ENCODE data around the gene PDIA5. TPM values are rescaled to one million over a fixed set of nuclear protein-coding genes. Genes with fewer than 3 reads are reported as not detected.

The PDIA5 gene
- total RNA-seq, 1 experiment from 2014 or later: 16.1 TPM

DNA sequence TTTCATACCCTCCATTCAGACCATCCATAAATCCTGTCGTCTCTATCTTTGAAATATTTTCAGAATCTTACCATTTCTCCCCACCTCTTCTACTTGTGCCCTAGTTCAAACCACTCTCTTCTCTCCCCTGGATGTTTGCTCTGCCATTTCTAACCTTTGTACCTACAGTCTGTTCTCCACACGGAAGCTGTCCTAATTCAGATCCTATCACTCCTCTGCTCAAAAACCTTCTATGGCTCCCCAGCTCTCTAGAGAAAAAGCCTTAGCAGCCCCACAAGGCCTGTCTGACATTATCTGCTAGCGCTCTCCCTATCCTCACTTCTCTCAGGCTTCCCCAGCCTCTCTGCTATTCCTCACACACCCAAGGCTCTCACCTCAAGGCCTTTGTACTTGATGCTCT lies 34.8 kb upstream of the PDIA5 start:
- no peak overlapping the region for H3K4me3 ChIP-seq
- no peaks in the 10 kb centered on the region for H3K9me3 ChIP-seq (replicated peaks)
- no peaks in the 10 kb centered on the region for H3K4me1 ChIP-seq
- no peaks in the 10 kb centered on the region for H3K36me3 ChIP-seq
- no peaks in the 10 kb centered on the region; the same call in 1 of the 2 replicates for H3K27me3 ChIP-seq
- no peak overlapping the region for H3K27ac ChIP-seq
- DNase-seq: no peak

DNA sequence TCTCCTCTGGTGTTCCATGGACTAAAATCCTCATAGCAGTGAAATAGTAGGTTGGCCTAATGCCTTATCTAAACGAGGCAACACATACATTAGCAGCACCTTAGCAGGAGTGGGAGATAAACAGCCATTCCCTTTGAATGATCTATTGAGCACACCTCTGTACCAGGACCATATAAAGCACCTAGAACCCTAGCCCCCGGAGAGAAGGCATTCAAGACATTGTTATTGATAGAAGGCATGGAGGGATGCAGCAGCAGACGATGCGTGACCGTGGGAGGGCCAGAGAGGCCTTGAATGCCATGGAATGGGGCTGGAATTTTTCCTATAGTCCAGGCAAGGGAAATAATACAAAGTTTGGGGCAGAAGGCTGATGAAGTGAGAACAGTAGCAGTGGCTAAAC lies 32.7 kb upstream of the PDIA5 start:
- no peaks in the 10 kb centered on the region for H3K36me3 ChIP-seq
- no peak overlapping the region for H3K27ac ChIP-seq
- H3K4me1 ChIP-seq: no peaks in the 10 kb centered on the region
- no peak for DNase-seq
- H3K27me3 ChIP-seq: no peaks in the 10 kb centered on the region
- no peak overlapping the region for H3K4me3 ChIP-seq
- no peaks in the 10 kb centered on the region for H3K9me3 ChIP-seq (replicated peaks)

DNA sequence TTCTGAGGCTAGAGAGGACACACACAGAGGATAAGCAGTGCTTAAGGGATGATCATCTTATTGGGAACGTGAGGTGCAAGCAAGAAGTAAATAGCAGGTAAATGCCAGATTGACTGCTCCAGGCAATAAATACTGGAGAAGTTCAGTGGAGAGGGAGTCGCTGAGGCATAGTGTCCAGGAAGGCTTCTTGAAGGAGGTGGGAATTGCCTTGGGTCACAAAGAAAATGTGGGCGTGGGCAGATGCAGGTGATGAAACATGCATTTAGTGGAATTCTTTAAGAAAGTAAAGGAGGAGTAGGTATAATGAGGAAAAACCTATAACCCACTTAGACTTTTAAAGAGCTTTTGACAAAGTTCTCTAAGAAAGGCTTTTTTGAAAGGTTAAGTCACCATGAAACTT lies 31.8 kb upstream of the PDIA5 start:
- H3K36me3 ChIP-seq: no peaks in the 10 kb centered on the region
- H3K27ac ChIP-seq: no peak overlapping the region
- no peaks in the 10 kb centered on the region for H3K4me1 ChIP-seq
- DNase-seq: no peak
- H3K4me3 ChIP-seq: no peak overlapping the region
- no peaks in the 10 kb centered on the region for H3K9me3 ChIP-seq (replicated peaks)
- H3K27me3 ChIP-seq: no peaks in the 10 kb centered on the region

DNA sequence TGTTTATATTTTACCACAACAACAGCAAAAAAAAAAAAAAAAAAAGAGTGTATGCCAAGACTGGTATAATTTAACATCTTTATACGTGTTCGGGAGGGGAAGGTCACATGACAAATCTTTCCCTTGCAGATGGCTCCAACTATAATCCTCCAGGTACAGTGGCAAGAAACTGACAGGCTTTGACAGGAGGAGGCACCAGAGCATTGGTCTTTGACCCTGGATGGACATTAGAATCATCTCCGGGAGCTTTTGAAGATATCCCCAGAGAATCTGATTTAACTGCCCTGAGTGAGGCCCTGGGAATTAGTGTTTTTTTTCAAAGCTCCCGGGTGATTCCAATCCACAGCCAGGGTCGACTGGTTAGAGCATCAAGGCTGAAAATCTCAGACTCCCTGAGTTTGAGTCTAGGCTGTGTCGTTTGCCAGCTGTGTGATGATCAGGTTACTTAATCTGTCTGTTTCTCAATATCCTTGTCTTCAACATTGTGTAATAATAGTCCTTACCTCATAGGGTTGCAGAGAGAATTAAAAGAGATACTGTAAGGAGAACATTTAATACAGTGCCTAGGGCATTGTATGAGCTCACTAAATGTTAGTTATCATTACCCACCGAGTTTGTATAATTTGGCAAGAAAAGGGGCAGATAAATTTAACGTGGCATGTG lies 30.3 kb upstream of the PDIA5 start:
- no peak overlapping the region for H3K27ac ChIP-seq
- no peak for DNase-seq
- H3K4me3 ChIP-seq: no peak overlapping the region
- H3K9me3 ChIP-seq (replicated peaks): no peaks in the 10 kb centered on the region
- H3K36me3 ChIP-seq: no peaks in the 10 kb centered on the region
- H3K4me1 ChIP-seq: no peaks in the 10 kb centered on the region
- no peaks in the 10 kb centered on the region for H3K27me3 ChIP-seq

DNA sequence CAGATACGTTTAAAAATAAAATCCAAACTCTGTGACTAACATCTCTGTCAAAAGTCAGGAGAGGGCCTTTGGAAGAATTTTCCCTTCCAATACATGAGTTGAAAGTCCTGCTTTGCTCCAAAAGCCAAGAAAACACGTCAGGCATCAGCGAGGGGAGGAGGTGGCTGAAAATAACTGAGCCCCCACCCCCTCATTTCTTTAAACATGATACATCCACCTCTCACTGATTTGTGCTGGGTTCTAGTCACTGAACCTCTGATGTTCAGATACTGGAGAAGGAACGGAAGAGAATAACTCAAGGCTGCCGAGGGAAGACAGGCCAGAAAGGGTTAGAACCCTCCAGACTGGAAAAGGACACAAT lies 29.8 kb upstream of the PDIA5 start:
- Histone ChIP-seq H3K36me3 (no peaks in the 10 kb centered on the region), H3K9me3 (replicated peaks) (no peaks in the 10 kb centered on the region), H3K27me3 (no peaks in the 10 kb centered on the region; the same call in 1 of the 2 replicates), H3K27ac (no peak overlapping the region), H3K4me3 (no peak overlapping the region), H3K4me1 (no peaks in the 10 kb centered on the region)
- no peak for DNase-seq

DNA sequence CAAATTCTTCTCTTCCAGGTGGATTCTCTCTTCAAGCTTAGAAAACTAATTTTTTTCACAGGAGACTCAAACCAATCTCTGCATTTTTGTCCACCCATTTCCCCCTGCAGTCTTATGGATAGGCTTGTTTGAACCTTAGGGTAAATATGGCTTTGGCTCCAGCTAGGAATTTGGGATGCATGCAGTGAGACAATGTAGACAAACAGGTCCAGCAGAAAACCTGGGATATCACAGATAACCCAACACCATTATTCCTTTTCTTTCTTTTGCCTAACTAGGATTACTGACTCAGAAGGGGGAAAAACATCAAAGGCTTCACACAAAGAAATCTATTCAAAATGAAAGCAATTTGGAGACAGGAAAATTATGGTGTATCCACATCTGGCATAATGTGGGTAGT lies 28.1 kb upstream of the PDIA5 start:
- Histone ChIP-seq H3K27me3 (no peaks in the 10 kb centered on the region; the same call in 1 of the 2 replicates), H3K9me3 (replicated peaks) (no peaks in the 10 kb centered on the region), H3K36me3 (no peaks in the 10 kb centered on the region), H3K27ac (no peak overlapping the region), H3K4me3 (no peak overlapping the region), H3K4me1 (no peaks in the 10 kb centered on the region)
- no peak for DNase-seq

DNA sequence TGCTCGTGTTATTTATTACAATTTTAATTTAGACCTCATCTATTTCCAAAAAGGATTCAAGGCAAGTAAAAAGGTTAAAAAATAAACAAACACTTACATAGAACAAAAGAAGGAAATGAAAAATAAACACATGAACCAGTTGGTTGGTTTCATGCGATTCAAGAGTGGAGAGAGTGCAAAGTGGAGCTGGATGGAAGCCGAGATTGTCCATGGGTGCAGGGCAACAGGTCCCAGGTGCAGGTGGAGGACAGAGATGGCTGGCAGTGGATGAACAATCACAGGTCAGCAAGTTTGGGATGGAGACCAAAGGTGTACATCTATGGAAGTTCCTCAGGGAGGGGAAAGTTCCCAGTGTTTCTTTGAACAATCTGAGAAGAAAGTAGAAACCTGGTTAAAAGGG lies 27.6 kb upstream of the PDIA5 start:
- H3K27me3 ChIP-seq: no peaks in the 10 kb centered on the region; the same call in 1 of the 2 replicates
- H3K27ac ChIP-seq: no peak overlapping the region
- H3K9me3 ChIP-seq (replicated peaks): no peaks in the 10 kb centered on the region
- no peak for DNase-seq
- no peaks in the 10 kb centered on the region for H3K36me3 ChIP-seq
- no peak overlapping the region for H3K4me3 ChIP-seq
- H3K4me1 ChIP-seq: no peaks in the 10 kb centered on the region

DNA sequence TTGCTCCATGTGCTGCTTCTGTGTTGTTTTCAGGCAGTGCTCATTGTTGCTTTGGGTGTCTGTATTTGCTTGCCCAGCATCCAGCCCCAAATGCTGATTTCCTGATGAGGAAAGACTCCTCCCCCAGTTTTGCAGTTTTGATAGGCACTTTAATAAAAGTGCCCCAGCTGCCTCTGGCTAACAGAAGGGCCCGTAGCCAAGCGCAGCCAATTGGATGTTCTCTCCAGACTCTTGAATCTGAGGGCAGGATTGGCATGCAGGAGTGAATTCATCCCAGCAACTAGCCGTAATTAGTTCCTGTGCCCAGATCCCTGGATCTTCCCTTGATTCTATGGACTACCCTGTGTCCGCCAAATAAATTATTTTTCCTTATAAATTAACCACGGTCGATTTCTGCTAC lies 24.4 kb upstream of the PDIA5 start:
- H3K4me3 ChIP-seq: no peak overlapping the region
- no peaks in the 10 kb centered on the region for H3K36me3 ChIP-seq
- H3K4me1 ChIP-seq: peaks cover 5% of the 10 kb centered on the region
- no peaks in the 10 kb centered on the region; the same call in 1 of the 2 replicates for H3K27me3 ChIP-seq
- no peak for DNase-seq
- H3K27ac ChIP-seq: no peak overlapping the region
- H3K9me3 ChIP-seq (replicated peaks): no peaks in the 10 kb centered on the region

DNA sequence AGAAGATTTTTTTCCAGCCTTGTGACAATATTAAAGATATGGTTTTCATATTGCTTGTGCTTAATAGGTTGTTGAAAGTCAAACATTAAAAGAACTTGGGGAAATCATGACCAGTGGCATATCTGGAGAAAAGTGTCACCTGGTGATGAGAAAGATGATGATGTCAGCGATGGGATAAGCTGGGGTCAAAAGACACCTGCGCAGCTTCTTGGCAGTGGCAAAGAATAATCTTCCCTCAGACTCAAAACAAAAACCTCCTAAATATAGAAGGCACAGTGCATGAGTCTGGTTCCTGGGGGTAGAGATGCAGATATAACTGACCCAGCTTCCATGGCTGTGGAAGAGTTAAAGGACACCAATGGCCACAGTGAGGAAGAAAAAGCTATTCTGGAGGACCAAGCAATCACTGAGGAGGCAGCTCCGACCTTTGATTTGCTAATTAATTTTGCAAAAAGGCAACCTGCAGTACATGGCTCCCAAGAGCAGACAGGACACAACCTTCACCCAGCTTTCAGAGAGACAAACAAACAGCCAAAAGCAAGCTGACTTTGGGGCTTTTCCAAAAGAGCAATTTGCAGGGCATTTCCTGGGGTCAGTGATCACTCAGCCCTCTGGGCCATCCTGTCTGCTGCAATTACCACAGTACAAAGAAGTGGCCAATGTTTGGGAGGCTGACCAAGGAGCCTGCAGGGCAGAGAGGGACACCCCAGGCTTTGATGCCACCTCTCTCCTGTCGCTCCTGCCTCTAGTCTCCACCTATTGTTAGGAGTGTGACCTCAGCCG lies 21.7 kb upstream of the PDIA5 start:
- no peaks in the 10 kb centered on the region; the same call in 1 of the 2 replicates for H3K27me3 ChIP-seq
- no peak for DNase-seq

DNA sequence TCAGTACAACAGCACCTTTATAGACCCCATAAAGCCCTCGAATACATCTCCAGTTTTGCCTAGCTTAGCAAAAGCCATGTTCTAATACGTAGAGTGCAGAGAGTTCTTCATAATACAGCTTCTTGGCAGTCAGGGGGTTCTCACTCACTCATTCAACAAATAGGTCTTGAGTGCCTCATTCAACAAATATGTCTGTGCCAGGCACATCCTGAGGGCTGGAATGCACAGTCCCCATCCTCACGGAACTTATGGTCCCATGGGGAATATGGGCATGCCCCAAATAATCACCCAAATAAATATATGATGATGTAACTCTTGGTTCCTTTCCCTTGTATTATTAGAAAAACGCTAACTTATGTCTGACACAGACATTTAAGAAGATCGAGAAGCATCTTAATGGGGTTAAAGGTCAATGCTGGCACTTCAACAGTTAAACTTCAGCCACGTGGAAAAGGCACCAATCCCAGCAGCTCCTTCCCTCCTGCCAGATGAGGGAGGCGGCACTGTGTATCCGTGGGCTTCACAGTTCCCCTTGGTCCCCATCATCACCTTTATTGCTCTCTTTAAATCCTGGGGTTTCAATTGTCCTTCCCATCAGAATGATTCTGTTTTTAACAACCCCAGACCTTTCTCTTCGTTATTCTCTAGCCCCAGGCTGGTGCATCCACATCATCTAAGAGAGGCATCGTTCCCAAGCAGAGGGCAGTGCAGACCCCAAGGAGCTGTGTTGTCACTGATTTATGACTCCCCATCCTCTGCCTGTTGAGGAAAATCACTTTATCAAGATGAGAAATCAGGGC lies 20.4 kb upstream of the PDIA5 start:
- H3K36me3 ChIP-seq: no peaks in the 10 kb centered on the region
- H3K9me3 ChIP-seq (replicated peaks): no peaks in the 10 kb centered on the region
- H3K27me3 ChIP-seq: no peaks in the 10 kb centered on the region; the same call in 1 of the 2 replicates
- no peak for DNase-seq
- H3K4me1 ChIP-seq: peaks cover 5% of the 10 kb centered on the region
- no peak overlapping the region for H3K27ac ChIP-seq
- H3K4me3 ChIP-seq: no peak overlapping the region

More for the DNA sequence above, 21.7 kb upstream of the PDIA5 start:
- Histone ChIP-seq H3K4me3 (no peak overlapping the region), H3K36me3 (no peaks in the 10 kb centered on the region), H3K9me3 (replicated peaks) (no peaks in the 10 kb centered on the region), H3K4me1 (peaks cover 5% of the 10 kb centered on the region), H3K27ac (no peak overlapping the region)

DNA sequence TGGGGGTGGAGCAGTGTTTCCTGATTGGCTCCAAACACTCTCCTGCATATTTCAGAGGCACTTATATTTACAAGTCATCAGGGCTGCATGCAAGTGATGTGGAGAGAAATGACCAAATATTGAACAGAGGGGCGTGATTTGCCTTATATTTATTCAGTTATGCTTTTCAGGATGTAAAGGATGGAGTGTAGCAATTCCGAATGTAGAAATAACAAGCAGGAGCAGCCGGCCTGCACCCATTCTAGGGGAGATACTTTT lies 19.8 kb upstream of the PDIA5 start:
- Histone ChIP-seq H3K36me3 (no peaks in the 10 kb centered on the region), H3K4me3 (no peak overlapping the region), H3K27ac (no peak overlapping the region), H3K9me3 (replicated peaks) (no peaks in the 10 kb centered on the region), H3K27me3 (no peaks in the 10 kb centered on the region; the same call in 1 of the 2 replicates), H3K4me1 (peaks cover 5% of the 10 kb centered on the region)
- no peak for DNase-seq

DNA sequence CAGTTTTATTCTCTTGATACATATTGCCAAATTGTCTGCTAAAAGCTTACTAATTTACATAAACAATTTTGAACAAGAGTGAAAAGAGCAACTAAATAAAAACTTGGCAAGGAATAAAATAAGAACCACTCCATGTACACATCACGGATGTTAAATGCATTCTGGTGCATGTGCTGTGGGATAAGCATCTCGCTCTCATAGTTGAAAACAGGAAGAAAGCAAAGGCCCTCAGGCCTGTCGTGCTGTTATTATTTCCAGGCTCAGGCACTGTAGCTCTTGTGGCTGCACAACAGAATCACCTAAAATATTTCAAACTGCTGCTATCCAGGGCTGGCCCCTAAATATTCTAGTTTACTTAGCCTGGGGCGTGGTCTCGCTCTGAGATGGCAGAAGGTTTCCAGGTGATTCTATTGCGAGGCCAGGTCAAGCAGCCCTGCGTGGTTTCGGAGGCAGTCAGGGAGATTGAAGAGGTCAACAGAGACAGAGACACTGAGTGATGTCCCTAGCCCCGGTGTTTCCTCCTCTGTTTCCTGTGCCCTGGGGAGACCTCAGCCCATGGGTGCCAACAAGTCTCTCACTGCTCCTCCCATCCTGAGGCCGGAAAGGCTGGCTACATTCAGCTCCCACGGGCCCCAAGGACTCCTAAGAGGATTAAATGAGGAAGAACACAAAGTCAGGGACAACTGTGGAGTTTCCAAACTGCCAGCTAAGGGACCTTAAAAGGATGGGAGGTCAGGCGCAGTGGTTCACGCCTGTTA lies 18.2 kb upstream of the PDIA5 start:
- no peaks in the 10 kb centered on the region for H3K27me3 ChIP-seq
- H3K4me3 ChIP-seq: no peak overlapping the region
- H3K9me3 ChIP-seq (replicated peaks): no peaks in the 10 kb centered on the region
- H3K27ac ChIP-seq: no peak overlapping the region
- peaks cover 15% of the 10 kb centered on the region for H3K4me1 ChIP-seq
- DNase-seq: no peak
- H3K36me3 ChIP-seq: no peaks in the 10 kb centered on the region

DNA sequence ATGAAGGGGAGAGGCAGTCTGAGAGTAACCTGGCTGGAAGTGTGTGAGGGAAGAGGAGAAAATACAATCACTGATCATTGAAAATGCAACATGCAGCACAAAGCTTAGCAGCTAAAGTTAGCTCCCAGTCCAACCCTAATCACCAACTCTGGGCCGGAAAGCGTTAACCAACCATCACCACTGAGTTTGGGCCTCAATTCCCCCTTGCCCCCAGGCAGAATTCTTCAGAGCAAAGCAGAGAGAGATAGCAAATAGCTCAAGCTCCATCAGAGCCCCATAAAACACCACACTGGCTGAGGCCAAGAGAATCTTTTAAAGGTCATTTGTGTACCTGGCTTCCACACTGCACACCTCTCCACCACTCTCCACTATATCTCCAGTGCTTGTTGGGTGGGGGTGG lies 16.2 kb upstream of the PDIA5 start:
- Histone ChIP-seq H3K4me3 (no peak overlapping the region), H3K4me1 (peaks cover 15% of the 10 kb centered on the region), H3K9me3 (replicated peaks) (no peaks in the 10 kb centered on the region), H3K27me3 (no peaks in the 10 kb centered on the region), H3K27ac (no peak overlapping the region), H3K36me3 (no peaks in the 10 kb centered on the region)
- no peak for DNase-seq

DNA sequence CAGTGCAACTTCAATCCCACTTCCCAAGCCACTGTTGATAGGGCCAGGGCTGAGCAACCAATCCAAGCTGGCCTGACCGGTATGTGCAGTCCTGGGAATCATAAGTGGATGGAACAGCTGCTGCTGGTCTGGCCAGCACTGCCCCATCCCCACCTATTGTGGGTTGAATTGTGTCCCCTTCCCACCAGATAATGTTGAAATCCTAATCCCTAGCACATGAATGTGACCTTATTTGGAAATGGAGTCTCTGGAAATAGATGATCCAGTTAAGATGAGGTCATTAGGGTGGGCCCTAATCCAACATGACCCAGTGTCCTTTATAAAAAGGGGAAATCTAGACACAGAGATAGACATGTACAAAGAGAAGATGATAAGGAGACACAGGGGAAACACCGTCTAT lies 13.7 kb upstream of the PDIA5 start:
- peak; percentile 66 to 75 for DNase-seq
- no peaks in the 10 kb centered on the region for H3K36me3 ChIP-seq
- peaks cover 10% of the 10 kb centered on the region for H3K4me1 ChIP-seq
- H3K9me3 ChIP-seq (replicated peaks): no peaks in the 10 kb centered on the region
- no peaks in the 10 kb centered on the region for H3K27me3 ChIP-seq
- no peak overlapping the region for H3K4me3 ChIP-seq
- no peak overlapping the region for H3K27ac ChIP-seq
